Left lung (tissue), 10 donors: ENCODE results near the gene ZNRF1. TPM values are rescaled to one million over a fixed set of nuclear protein-coding genes. Genes with fewer than 3 reads are reported as not detected.
A peak's percentile ranks its signal among the peaks of the same experiment; 100 is the strongest.

Experiments
- ATAC-seq: fragments of 200-7000 bp; cut with Tn5 transposase; one replicate; pipeline ENCODE4 v1.9.1; 2020; ENCODE audit warnings: moderate library complexity
- DNase-seq, 4 donors: peaks; one replicate each; pipeline ENCODE4 v3.0.0-alpha.2; 2013 to 2020
- H3K27ac ChIP-seq, 2 donors: fragments of 200-600 bp; sonication (generic) in 1 of 2; one replicate each; pipeline versions ENCODE4 v1.5.0 to v1.8.0; 2020 to 2021
- H3K27me3 ChIP-seq, 2 donors: fragments of 200-600 bp; sonication (generic) in 1 of 2; one replicate each; pipeline versions ENCODE4 v1.5.0 to v1.8.0; 2020 to 2021
- H3K36me3 ChIP-seq, 2 donors: fragments of 200-600 bp; sonication (generic) in 1 of 2; one replicate each; pipeline versions ENCODE4 v1.5.0 to v1.8.0; 2020 to 2021
- H3K4me1 ChIP-seq, 2 donors: fragments of 200-600 bp; one replicate each; pipeline ENCODE4 v1.8.0; 2021
- H3K4me3 ChIP-seq, 2 donors: fragments of 200-600 bp; sonication (generic) in 1 of 2; one replicate each; pipeline versions ENCODE4 v1.5.0 to v1.8.0; 2020 to 2021; ENCODE audit warnings: mild to moderate bottlenecking in 1 of 2
- H3K9me3 ChIP-seq, 2 donors: fragments of 200-600 bp; sonication (generic) in 1 of 2; one replicate each; pipeline versions ENCODE4 v1.5.0 to v1.8.0; 2020 to 2021
- CTCF ChIP-seq, 2 donors: fragments of 200-600 bp; sonication (generic) in 1 of 2; IDR thresholded peaks; one replicate each; pipeline versions ENCODE4 v1.5.0 to v1.8.0; 2021; ENCODE audit warnings: antibody characterized with exemption in 2 of 2
- intact Hi-C, 2 donors: fragments of 100-400 bp; cut with DNase I; formaldehyde crosslinking; loops; one replicate each; pipeline versions ENCODE4 v1.11.2 to v1.14.2; 2022
- polyA plus RNA-seq, 6 donors: library from polyadenylated mRNA; unstranded; fragments of 120-200 nt; gene quantifications; one replicate each; pipeline ENCODE4 v1.2.1, GENCODE V29; 2013; ENCODE audit not compliant: insufficient read length in 6 of 6
- total RNA-seq, 2 donors: library from RNA; stranded (reverse); fragmentation: NEBNext Ultra II Directional; extraction: Animal tissue kit (Norgen Biotek cat#: 25700); gene quantifications; one replicate each; pipeline ENCODE4 v1.2.1, GENCODE V29; 2021
- donor health status: DM: no; HTN: yes; CAD: no.
- donor health status: DM: no; HTN: no; CAD: no.

Gene ZNRF1
- total and polyA plus RNA-seq, 8 donors = 24.3 to 60.8 (median 46.5) TPM

- Histone ChIP-seq H3K27ac (peak overlapping the region; percentile 69 to 84), H3K4me1 (peaks cover 21 to 63% of the 10 kb centered on the region in 2 donors), H3K27me3 (no peaks in the 10 kb centered on the region), H3K9me3 (no peaks in the 10 kb centered on the region), H3K4me3 (no peak overlapping the region), H3K36me3 (no peaks in the 10 kb centered on the region)
- DNase-seq (no peak), ATAC-seq (no peak)
- no peak for TF ChIP-seq CTCF (IDR thresholded peaks at IDR 0.05)
- intact Hi-C loops = loop anchor here in 1 of 2 donors (10.0 kb wide), 1 partner anchor 100 kb away; no protein-coding TSS in a partner anchor
Observed at GRCh38 chr16:75104836-75105235, 106.0 kb downstream of the ZNRF1 start.

- DNase-seq = peak in 3 of 4 donors; percentile 57 to 75 (median 74)
- intact Hi-C loops = loop anchor here in 1 of 2 donors (10.0 kb wide), 1 partner anchor 101 kb away; no protein-coding TSS in a partner anchor
- Histone ChIP-seq H3K4me1 (peaks cover 28 to 63% of the 10 kb centered on the region in 2 donors), H3K27me3 (no peaks in the 10 kb centered on the region), H3K27ac (peak overlapping the region; percentile 69 to 84), H3K4me3 (no peak overlapping the region), H3K9me3 (no peaks in the 10 kb centered on the region), H3K36me3 (no peaks in the 10 kb centered on the region)
- ATAC-seq = peak; percentile 31
- TF ChIP-seq CTCF (IDR thresholded peaks at IDR 0.05) = no peak
Observed at GRCh38 chr16:75105306-75106061, 106.7 kb downstream of the ZNRF1 start.

GRCh38 chr16:75106351-75107274, 107.8 kb downstream of the ZNRF1 start:
- Histone ChIP-seq H3K27me3 (no peaks in the 10 kb centered on the region), H3K27ac (peak overlapping the region; percentile 55 to 84), H3K36me3 (no peaks in the 10 kb centered on the region), H3K4me3 (no peak overlapping the region), H3K4me1 (peaks cover 34 to 73% of the 10 kb centered on the region in 2 donors), H3K9me3 (no peaks in the 10 kb centered on the region)
- intact Hi-C loops = loop anchor here in 1 of 2 donors (10.0 kb wide), 1 partner anchor 102 kb away; no protein-coding TSS in a partner anchor
- DNase-seq = peak in 1 of 4 donors; percentile 36
- TF ChIP-seq CTCF (IDR thresholded peaks at IDR 0.05) = no peak
- no peak for ATAC-seq

GRCh38 chr16:75107505-75107904, 108.7 kb downstream of the ZNRF1 start:
- H3K36me3 ChIP-seq = no peaks in the 10 kb centered on the region
- H3K4me1 ChIP-seq = peaks cover 34 to 80% of the 10 kb centered on the region in 2 donors
- DNase-seq (peak in 1 of 4 donors; percentile 63), ATAC-seq (no peak)
- H3K4me3 ChIP-seq = no peak overlapping the region
- no peaks in the 10 kb centered on the region for H3K9me3 ChIP-seq
- no peak for TF ChIP-seq CTCF (IDR thresholded peaks at IDR 0.05)
- intact Hi-C loops = loop anchor here in 1 of 2 donors (10.0 kb wide), 1 partner anchor 103 kb away; no protein-coding TSS in a partner anchor
- H3K27ac ChIP-seq = peak overlapping the region in 1 of 2 donors; percentile 84
- H3K27me3 ChIP-seq = peaks cover 0 to 5% of the 10 kb centered on the region in 2 donors
